Measurements from ENCODE around the gene NEK10. TPM values are rescaled to one million over a fixed set of nuclear protein-coding genes. Genes with fewer than 3 reads are reported as not detected.

Gene NEK10
- total RNA-seq, 2 experiments from 2014 or later: 0.29 to 0.58 TPM

- H3K36me3 Mint-ChIP-seq (ENCODE audit: low read depth): no peaks in the 10 kb centered on the region
- no peaks in the 10 kb centered on the region for H3K4me1 Mint-ChIP-seq (ENCODE audit: low read depth)
- CTCF ChIA-PET: no interaction called here
- POLR2A ChIA-PET: no interaction called here
- H3K27me3 Mint-ChIP-seq: peaks cover 1% of the 10 kb centered on the region
- intact Hi-C loops (cut with micrococcal nuclease): no loop called here
- H3K27ac Mint-ChIP-seq: no peak overlapping the region
- no peak for ATAC-seq
- H3K4me3 Mint-ChIP-seq: no peak overlapping the region
- no peak for TF ChIP-seq CTCF (IDR thresholded peaks at IDR 0.05)
- no peak for DNase-seq
- H3K9me3 Mint-ChIP-seq: no peaks in the 10 kb centered on the region
These were observed 208.3 kb downstream of the NEK10 start for GRCh38 chr3:27160779-27161287.

- no peak for ATAC-seq
- no peak for DNase-seq
- Mint-ChIP-seq H3K4me1 (ENCODE audit: low read depth) (no peaks in the 10 kb centered on the region), H3K27ac (no peak overlapping the region), H3K9me3 (no peaks in the 10 kb centered on the region), H3K27me3 (peaks cover 1% of the 10 kb centered on the region), H3K36me3 (ENCODE audit: low read depth) (no peaks in the 10 kb centered on the region), H3K4me3 (no peak overlapping the region)
- ChIA-PET CTCF (no interaction called here), POLR2A (no interaction called here)
- no peak for TF ChIP-seq CTCF (IDR thresholded peaks at IDR 0.05)
- intact Hi-C loops (cut with micrococcal nuclease): no loop called here
These were observed 209.0 kb downstream of the NEK10 start for GRCh38 chr3:27160146-27160545.

- no peak for TF ChIP-seq CTCF (IDR thresholded peaks at IDR 0.05)
- Mint-ChIP-seq H3K4me1 (ENCODE audit: low read depth) (no peaks in the 10 kb centered on the region), H3K36me3 (ENCODE audit: low read depth) (no peaks in the 10 kb centered on the region), H3K27ac (no peak overlapping the region), H3K9me3 (no peaks in the 10 kb centered on the region), H3K4me3 (no peak overlapping the region), H3K27me3 (peaks cover 5% of the 10 kb centered on the region)
- intact Hi-C loops (cut with micrococcal nuclease): no loop called here
- ChIA-PET POLR2A (no interaction called here), CTCF (interaction anchor here (0.8 to 1.2 kb wide), 3 partner anchors 13 to 106 kb away, joined by 3 to 4 read pairs (median 3); no protein-coding TSS in a partner anchor)
- DNase-seq: no peak
- no peak for ATAC-seq
These were observed 222.0 kb downstream of the NEK10 start for GRCh38 chr3:27147215-27147614.

- no peak for TF ChIP-seq CTCF (IDR thresholded peaks at IDR 0.05)
- H3K4me1 Mint-ChIP-seq (ENCODE audit: low read depth): no peaks in the 10 kb centered on the region
- H3K4me3 Mint-ChIP-seq: no peak overlapping the region
- no peak for DNase-seq
- ATAC-seq: no peak
- H3K9me3 Mint-ChIP-seq: no peaks in the 10 kb centered on the region
- H3K27me3 Mint-ChIP-seq: peaks cover 5% of the 10 kb centered on the region
- CTCF ChIA-PET: interaction anchor here (0.8 to 2.1 kb wide), 3 partner anchors 12 to 106 kb away, joined by 3 to 9 read pairs (median 4); no protein-coding TSS in a partner anchor
- no peak overlapping the region for H3K27ac Mint-ChIP-seq
- no peaks in the 10 kb centered on the region for H3K36me3 Mint-ChIP-seq (ENCODE audit: low read depth)
- intact Hi-C loops (cut with micrococcal nuclease): no loop called here
- POLR2A ChIA-PET: no interaction called here
These were observed 222.4 kb downstream of the NEK10 start for GRCh38 chr3:27146786-27147185.

GRCh38 chr3:27145719-27146118 is 223.5 kb downstream of the NEK10 start:
- no peaks in the 10 kb centered on the region for H3K36me3 Mint-ChIP-seq (ENCODE audit: low read depth)
- no peak overlapping the region for H3K4me3 Mint-ChIP-seq
- peaks cover 3% of the 10 kb centered on the region for H3K9me3 Mint-ChIP-seq
- intact Hi-C loops (cut with micrococcal nuclease): no loop called here
- CTCF ChIA-PET: interaction anchor here (2.1 kb wide), 1 partner anchor 11 kb away, joined by 9 read pairs; no protein-coding TSS in a partner anchor
- peaks cover 5% of the 10 kb centered on the region for H3K27me3 Mint-ChIP-seq
- H3K4me1 Mint-ChIP-seq (ENCODE audit: low read depth): no peaks in the 10 kb centered on the region
- TF ChIP-seq CTCF (IDR thresholded peaks at IDR 0.05): no peak
- POLR2A ChIA-PET: no interaction called here
- ATAC-seq (no peak), DNase-seq (no peak)
- no peak overlapping the region for H3K27ac Mint-ChIP-seq

All from activated CD8-positive, alpha-beta T cell treated with anti-CD3 and anti-CD28 coated beads for 36 hours (primary cell).